ENCODE measurements around the gene G6PC3. TPM values are rescaled to one million over a fixed set of nuclear protein-coding genes. Genes with fewer than 3 reads are reported as not detected.

G6PC3 gene
- total and polyA plus RNA-seq, 10 of the 15 experiments (the other 5 are each of a cell fraction or from before 2014, with no cell fraction given) = 13.0 to 93.7 (median 43.0) TPM

GRCh38 chr17:44063704-44064639 lies 6.6 kb upstream of the G6PC3 start:
- ChIA-PET POLR2A (interaction anchor here (1.7 kb wide), 1 partner anchor 47 kb away, joined by 5 read pairs; no protein-coding TSS in a partner anchor), RAD21 (ENCODE audit: unreplicated experiment) (interaction anchor here (0.6 to 1.4 kb wide), 3 partner anchors 59 to 281 kb away, joined by 3 to 4 read pairs (median 3); partner anchors contain the start of genes GRN and HDAC5), CTCF (interaction anchor here (0.6 to 1.7 kb wide), 7 partner anchors 13 to 120 kb away, joined by 3 to 6 read pairs (median 5); no protein-coding TSS in a partner anchor), SMC1A (ENCODE audit: uncharacterized antibody, unreplicated experiment) (interaction anchor here (1.0 to 1.2 kb wide), 2 partner anchors 22 to 52 kb away, joined by 3 to 4 read pairs; no protein-coding TSS in a partner anchor)
- TF ChIP-seq BHLHE40 (IDR thresholded peaks at IDR 0.05; ENCODE audit: borderline replicate concordance in 1 of 2, low read depth in 2 of 2, low read length in 1 of 2) = 0 out of 4 replicates have a peak, but pooled peaks of 1 of the 2 experiments have one; percentile 12
- no peak for TF ChIP-seq ELK1 (IDR thresholded peaks at IDR 0.05; ENCODE audit: low read depth, low read length)
- no peak for TF ChIP-seq NFYA (IDR thresholded peaks at IDR 0.05; ENCODE audit: borderline replicate concordance, low read depth, low read length)
- TF ChIP-seq MXI1 (IDR thresholded peaks at IDR 0.05; ENCODE audit: low read depth, low read length) = no peak
- no peak for TF ChIP-seq CTCF (IDR thresholded peaks at IDR 0.05 in 2 of 3, conservative IDR thresholded peaks at IDR 0.05 in 1 of 3; ENCODE audit: control insufficient read depth in 2 of 3, extremely low read depth in 1 of 3, insufficient read depth in 1 of 3, low read depth in 3 of 3, low read length in 3 of 3)
- ATAC-seq (no peak), DNase-seq (ENCODE audit: low read depth, low spot score) (no peak), FAIRE-seq (no peak)
- peaks cover 2 to 20% of the 10 kb centered on the region in 2 experiments for H3K36me3 ChIP-seq (ENCODE audit: control insufficient read depth in 2 of 2, insufficient read depth in 2 of 2, low read length in 1 of 2)
- no peak overlapping the region for H2AFZ ChIP-seq (ENCODE audit: control insufficient read depth, low read depth, low read length)
- in situ Hi-C loops (cut with MboI) = no loop called here
- H3K4me2 ChIP-seq (ENCODE audit: control insufficient read depth, insufficient read depth) = peak overlapping the region; percentile 56
- H3K9me3 ChIP-seq (replicated peaks; ENCODE audit: control insufficient read depth, insufficient read depth, low read length) = no peaks in the 10 kb centered on the region
- intact Hi-C loops (cut with micrococcal nuclease; ENCODE audit: unreplicated experiment) = no loop called here
- H3K4me1 ChIP-seq (ENCODE audit: control insufficient read depth, insufficient read depth, low read length) = no peaks in the 10 kb centered on the region
- no peak overlapping the region for H3K27ac ChIP-seq (ENCODE audit: control insufficient read depth, insufficient read depth)
- peak overlapping the region; percentile 41 for H3K4me3 ChIP-seq
- H4K20me1 ChIP-seq (ENCODE audit: control insufficient read depth, insufficient read depth) = no peaks in the 10 kb centered on the region
- H3K9ac ChIP-seq (ENCODE audit: control insufficient read depth, insufficient read depth, low read length) = no peak overlapping the region
- peaks cover 62% of the 10 kb centered on the region for H3K79me2 ChIP-seq (ENCODE audit: control insufficient read depth, insufficient read depth, low read length)
- BruUV-seq (replicated peaks) = TSS peak; percentile 38
- no peaks in the 10 kb centered on the region for H3K27me3 ChIP-seq (replicated peaks in 1 of 2; ENCODE audit: control insufficient read depth in 2 of 2, insufficient read depth in 2 of 2, low read length in 1 of 2)
- 89% methylated on average over 10 of the region's 10 CpGs for WGBS (ENCODE audit: insufficient coverage, insufficient replicate concordance, low lambda C conversion rate, missing lambda C conversion rate)
